Trophoblast cell (in vitro differentiated cells and primary cell): ENCODE measurements around the gene NBPF12.
"Not testable (repeated sequence)": the region's sequence is repeated elsewhere in the genome, so short reads cannot be mapped to it uniquely, and the experiment has no call there.

Experiments used
- DNase-seq, 2 donors: peaks; one replicate each; pipeline ENCODE4 v3.0.0-alpha.2; 2016
- H2AFZ ChIP-seq: 2 replicates; pipeline ENCODE4 v1.6.1; 2013; ENCODE audit warnings: low read length, moderate library complexity, mild to moderate bottlenecking; ENCODE audit not compliant: insufficient read depth, poor library complexity
- H2AK5ac ChIP-seq: 2 replicates; pipeline ENCODE4 v1.6.1; 2013; ENCODE audit warnings: mild to moderate bottlenecking, low read length
- H2BK120ac ChIP-seq: 2 replicates; pipeline ENCODE4 v1.6.1; 2013; ENCODE audit warnings: low read length, mild to moderate bottlenecking, moderate library complexity; ENCODE audit not compliant: insufficient read depth, poor library complexity
- H2BK12ac ChIP-seq: 2 replicates; pipeline ENCODE4 v1.6.1; 2013; ENCODE audit warnings: mild to moderate bottlenecking, low read length, moderate library complexity
- H2BK5ac ChIP-seq: 2 replicates; pipeline ENCODE4 v1.6.1; 2013; ENCODE audit warnings: low read length, low read depth, moderate library complexity, mild to moderate bottlenecking; ENCODE audit not compliant: poor library complexity
- H3K14ac ChIP-seq: 2 replicates; pipeline ENCODE4 v1.6.1; 2013; ENCODE audit warnings: mild to moderate bottlenecking, low read length
- H3K18ac ChIP-seq: 2 replicates; pipeline ENCODE4 v1.6.1; 2013; ENCODE audit warnings: mild to moderate bottlenecking, low read length
- H3K23ac ChIP-seq: 2 replicates; pipeline ENCODE4 v1.6.1; 2013; ENCODE audit warnings: low read length
- H3K27ac ChIP-seq: 2 replicates; pipeline ENCODE4 v1.5.1; 2013; ENCODE audit warnings: low read depth, mild to moderate bottlenecking, inconsistent platforms, low read length, moderate library complexity
- H3K27me3 ChIP-seq: 2 replicates; pipeline ENCODE4 v1.6.1; 2013; ENCODE audit warnings: inconsistent platforms, mild to moderate bottlenecking, low read length, moderate library complexity; ENCODE audit not compliant: insufficient read depth
- H3K36me3 ChIP-seq, 2 experiments: 1 replicate in 1 of 2; 2 replicates in 1 of 2; pipeline ENCODE4 v1.6.1; 2013; ENCODE audit warnings: low read length in 2 of 2, mild to moderate bottlenecking in 2 of 2, moderate library complexity in 1 of 2; ENCODE audit not compliant: insufficient read depth in 2 of 2, control insufficient read depth in 1 of 2
- H3K4ac ChIP-seq: 2 replicates; pipeline ENCODE4 v1.6.1; 2013; ENCODE audit warnings: low read depth, mild to moderate bottlenecking, low read length, moderate library complexity
- H3K4me1 ChIP-seq, 2 experiments: 1 replicate in 1 of 2; 2 replicates in 1 of 2; pipeline ENCODE4 v1.6.1; 2013; ENCODE audit warnings: low read length in 2 of 2, mild to moderate bottlenecking in 2 of 2, moderate library complexity in 1 of 2; ENCODE audit not compliant: insufficient read depth in 2 of 2, control insufficient read depth in 1 of 2
- H3K4me2 ChIP-seq: 2 replicates; pipeline ENCODE4 v1.6.1; 2013; ENCODE audit warnings: inconsistent platforms, mild to moderate bottlenecking, low read length, moderate library complexity
- H3K4me3 ChIP-seq: 2 replicates; pipeline ENCODE4 v1.5.1; 2013; ENCODE audit warnings: mild to moderate bottlenecking, low read depth, low read length, inconsistent platforms
- H3K79me1 ChIP-seq: one replicate; pipeline ENCODE4 v1.6.1; 2013; ENCODE audit warnings: low read length
- H3K79me2 ChIP-seq: 2 replicates; pipeline ENCODE4 v1.6.1; 2013; ENCODE audit warnings: low read length, mild to moderate bottlenecking; ENCODE audit not compliant: control insufficient read depth, insufficient read depth, poor library complexity
- H3K9ac ChIP-seq: 2 replicates; pipeline ENCODE4 v1.6.1; 2013; ENCODE audit warnings: mild to moderate bottlenecking, low read length
- H3K9me3 ChIP-seq: 2 replicates; pipeline ENCODE4 v1.6.1; 2013; ENCODE audit warnings: low read depth, mild to moderate bottlenecking, control low read depth, inconsistent platforms, low read length; ENCODE audit not compliant: insufficient read depth
- H4K12ac ChIP-seq: 2 replicates; pipeline ENCODE4 v1.6.1; 2013; ENCODE audit warnings: low read depth, mild to moderate bottlenecking, low read length, moderate library complexity
- H4K8ac ChIP-seq: 2 replicates; pipeline ENCODE4 v1.6.1; 2013; ENCODE audit warnings: low read depth, mild to moderate bottlenecking, low read length, moderate library complexity
- H4K91ac ChIP-seq: one replicate; pipeline ENCODE4 v1.6.1; 2013; ENCODE audit warnings: low read depth, mild to moderate bottlenecking, low read length, moderate library complexity
- WGBS: extraction: QIAGEN DNeasy Blood & Tissue Kit; methylation state at CpG from one replicate; pipeline ENCODE4 v1.1.7; 2013; ENCODE audit warnings: missing lambda C conversion rate; ENCODE audit not compliant: insufficient read length, insufficient coverage; ENCODE audit errors: extremely low coverage; 5-methylcytosine and 5-hydroxymethylcytosine counted together

NBPF12 gene

GRCh38 chr1:146986450-146986849 is 48.3 kb downstream of the NBPF12 start:
- not testable (repeated sequence) for H3K23ac ChIP-seq, H3K18ac ChIP-seq, H3K27ac ChIP-seq, H3K4ac ChIP-seq, H2BK12ac ChIP-seq, H2AK5ac ChIP-seq, H2BK120ac ChIP-seq, H4K12ac ChIP-seq, H3K9me3 ChIP-seq, H3K27me3 ChIP-seq, H3K79me1 ChIP-seq, H3K4me2 ChIP-seq, H3K14ac ChIP-seq, H2AFZ ChIP-seq, H4K8ac ChIP-seq, H2BK5ac ChIP-seq, H3K79me2 ChIP-seq, H3K4me3 ChIP-seq, DNase-seq, H3K4me1 ChIP-seq, H4K91ac ChIP-seq, H3K9ac ChIP-seq
- peaks cover 3 to 12% of the 10 kb centered on the region in 2 experiments for H3K36me3 ChIP-seq
- no CpG with 5 or more reads among the region's 4 CpGs for WGBS

DNA sequence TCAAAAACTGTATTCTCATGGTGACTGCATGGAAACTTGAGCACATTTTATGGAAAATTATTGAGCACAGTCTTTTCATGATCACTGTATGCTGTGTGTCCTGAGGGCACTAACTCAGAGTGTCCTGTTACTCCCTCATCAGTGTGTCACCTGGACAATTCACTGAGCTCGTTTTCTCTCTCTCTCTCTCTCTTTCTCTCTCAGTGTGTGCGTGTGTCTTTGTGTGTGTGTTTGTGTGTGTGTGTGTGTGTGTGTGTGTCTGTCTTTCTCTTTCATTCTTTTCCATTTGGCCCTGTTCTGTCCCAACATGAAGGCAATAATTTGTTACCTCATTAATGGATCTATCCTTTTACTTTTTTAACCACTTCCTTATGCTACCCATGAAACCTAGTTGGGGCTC is 49.4 kb downstream of the NBPF12 start:
- peaks cover 3 to 12% of the 10 kb centered on the region in 2 experiments for H3K36me3 ChIP-seq
- H2BK120ac ChIP-seq, H3K23ac ChIP-seq, H3K4me2 ChIP-seq, H4K91ac ChIP-seq, H4K8ac ChIP-seq, H2AFZ ChIP-seq, H3K9me3 ChIP-seq, DNase-seq, H3K4ac ChIP-seq, H3K4me1 ChIP-seq, H3K14ac ChIP-seq, H2BK12ac ChIP-seq, H2AK5ac ChIP-seq, H4K12ac ChIP-seq, H3K27ac ChIP-seq, H2BK5ac ChIP-seq, H3K27me3 ChIP-seq, H3K9ac ChIP-seq, H3K79me1 ChIP-seq, H3K79me2 ChIP-seq, H3K18ac ChIP-seq, H3K4me3 ChIP-seq: not testable (repeated sequence)
- no CpG with 5 or more reads among the region's 2 CpGs for WGBS

DNA sequence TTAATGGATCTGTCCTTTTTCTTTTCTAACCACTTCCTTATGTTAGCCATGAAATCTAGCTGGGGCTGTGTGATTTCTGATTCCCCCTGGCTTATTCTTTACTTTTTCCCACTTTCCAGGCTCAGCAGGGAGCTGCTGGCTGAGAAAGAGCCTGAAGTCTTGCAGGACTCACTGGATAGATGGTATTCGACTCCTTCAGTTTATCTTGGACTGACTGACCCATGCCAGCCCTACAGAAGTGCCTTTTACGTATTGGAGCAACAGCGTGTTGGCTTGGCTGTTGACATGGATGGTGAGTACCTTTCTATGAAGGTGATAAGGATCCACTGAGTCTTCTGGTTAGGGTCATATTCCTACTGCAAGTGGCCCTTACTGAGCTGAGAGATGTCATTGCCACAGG is 51.3 kb downstream of the NBPF12 start:
- DNase-seq, H3K27ac ChIP-seq, H2BK120ac ChIP-seq, H3K23ac ChIP-seq, H3K4me2 ChIP-seq, H4K12ac ChIP-seq, H2AK5ac ChIP-seq, H3K4ac ChIP-seq, H2AFZ ChIP-seq, H3K36me3 ChIP-seq, H3K4me3 ChIP-seq, H3K14ac ChIP-seq, H3K9ac ChIP-seq, H3K9me3 ChIP-seq, H4K8ac ChIP-seq, H2BK12ac ChIP-seq, H3K79me1 ChIP-seq, H3K4me1 ChIP-seq, H3K79me2 ChIP-seq, H2BK5ac ChIP-seq, H3K27me3 ChIP-seq, H3K18ac ChIP-seq, H4K91ac ChIP-seq: not testable (repeated sequence)
- no CpG with 5 or more reads among the region's 3 CpGs for WGBS

GRCh38 chr1:147008495-147008894 is 70.4 kb downstream of the NBPF12 start:
- not testable (repeated sequence) for H3K4ac ChIP-seq, H3K14ac ChIP-seq, DNase-seq, H2AK5ac ChIP-seq, H2AFZ ChIP-seq, H3K9ac ChIP-seq, H3K79me2 ChIP-seq, H2BK120ac ChIP-seq, H3K27me3 ChIP-seq, H3K4me2 ChIP-seq, H3K9me3 ChIP-seq, H2BK5ac ChIP-seq, H3K4me3 ChIP-seq, H4K12ac ChIP-seq, H3K27ac ChIP-seq, H3K4me1 ChIP-seq, H4K91ac ChIP-seq, H3K79me1 ChIP-seq, H3K23ac ChIP-seq, H4K8ac ChIP-seq, H2BK12ac ChIP-seq, H3K36me3 ChIP-seq, H3K18ac ChIP-seq
- no CpG with 5 or more reads among the region's 1 CpG for WGBS
